Activated naive CD4-positive, alpha-beta T cell (primary cell): ENCODE results near the gene EMILIN3.

Experiments used
- DNase-seq, 4 experiments: peaks; one replicate each; lab custom pipeline; 2025; lab: John Stamatoyannopoulos, UW

The EMILIN3 gene

GRCh38 chr20:41344938-41345728, 21.5 kb downstream of the EMILIN3 start:
- no peak for DNase-seq

- no peak for DNase-seq
Observed at GRCh38 chr20:41344477-41344876, 22.1 kb downstream of the EMILIN3 start.

DNA sequence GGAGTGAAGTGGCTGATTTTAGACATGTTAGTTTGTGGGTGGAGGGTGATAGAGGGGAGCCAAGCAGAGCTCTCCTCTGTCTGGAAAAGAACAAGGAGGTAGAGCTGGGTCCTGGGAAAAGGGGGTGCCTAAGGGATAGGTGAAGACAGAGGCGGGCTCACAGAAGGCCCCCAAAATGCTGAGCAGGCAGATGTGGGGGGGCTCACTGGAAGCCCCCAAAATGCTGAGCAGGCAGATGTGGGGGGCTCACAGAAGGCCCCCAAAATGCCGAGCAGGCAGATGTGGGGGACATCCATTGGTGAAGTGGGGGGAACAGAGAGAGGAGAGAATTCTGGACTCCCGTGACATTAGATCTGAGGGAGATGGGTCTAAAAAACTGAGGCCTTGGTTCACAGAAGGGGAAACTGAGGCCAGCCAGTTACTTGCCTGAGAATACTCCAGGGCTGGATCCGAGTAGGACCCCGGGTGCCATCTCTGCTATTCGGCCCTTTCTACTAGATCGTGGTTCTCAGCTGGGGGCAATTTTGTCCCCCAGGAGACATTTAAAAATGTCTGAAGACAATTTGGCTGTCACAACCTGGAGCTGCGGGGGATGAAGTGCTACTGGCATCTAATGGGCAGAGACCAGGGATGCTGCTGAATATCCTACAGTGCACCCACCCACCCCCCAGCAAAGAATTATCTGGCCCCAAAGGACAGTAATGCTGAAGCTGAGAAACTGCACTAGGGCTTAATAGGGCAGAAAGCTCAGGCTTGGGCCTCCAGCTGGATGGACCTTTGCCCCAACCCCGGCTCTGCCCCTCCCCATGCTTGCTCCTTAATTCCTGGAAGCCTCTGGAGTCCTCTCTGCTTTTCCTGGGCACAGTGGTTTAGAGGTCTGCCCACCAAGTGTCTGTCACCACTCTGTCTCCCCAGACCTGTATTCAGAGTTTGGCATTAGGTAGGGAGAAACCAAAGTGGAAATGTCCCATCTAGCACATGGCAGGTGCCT, 23.8 kb downstream of the EMILIN3 start:
- DNase-seq: no peak

GRCh38 chr20:41340327-41341055, 26.1 kb downstream of the EMILIN3 start, which contains the start of gene LPIN3:
Gene LPIN3 (plus strand): TSS chr20:41340821. CDS start chr20:41345804, 4,983 bp downstream.
- DNase-seq: peak in 1 of 4 experiments; percentile 48

DNA sequence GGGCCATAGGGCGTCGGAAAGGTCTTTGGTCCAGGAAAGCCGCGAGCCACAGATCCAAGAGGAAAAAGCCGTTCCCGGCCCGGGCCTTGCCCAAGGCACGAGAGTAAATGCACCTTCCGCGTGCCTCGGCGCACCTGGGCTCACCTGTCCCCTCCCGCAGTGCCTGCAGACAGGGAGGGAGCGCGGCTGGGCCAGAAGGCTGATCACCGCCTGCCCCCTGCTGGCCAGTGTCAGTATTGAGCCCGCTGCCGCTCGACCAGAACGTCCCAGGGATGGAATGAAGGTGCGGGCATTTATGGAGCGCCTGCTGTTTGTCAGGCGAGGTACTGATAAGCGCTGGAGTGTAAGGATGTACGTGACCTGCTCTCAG, 26.7 kb downstream of the EMILIN3 start:
- DNase-seq: peak; percentile 68 to 86 (median 78)

GRCh38 chr20:41336711-41337492, 29.7 kb downstream of the EMILIN3 start:
- no peak for DNase-seq

GRCh38 chr20:41335591-41335990, 31.0 kb downstream of the EMILIN3 start:
- no peak for DNase-seq

- no peak for DNase-seq
Observed at GRCh38 chr20:41334443-41335421, 31.9 kb downstream of the EMILIN3 start.

GRCh38 chr20:41334036-41334435, 32.6 kb downstream of the EMILIN3 start:
- no peak for DNase-seq

GRCh38 chr20:41331731-41332130, 34.9 kb downstream of the EMILIN3 start:
- DNase-seq: no peak

- DNase-seq: no peak
Observed at GRCh38 chr20:41330941-41331340, 35.7 kb downstream of the EMILIN3 start.

DNA sequence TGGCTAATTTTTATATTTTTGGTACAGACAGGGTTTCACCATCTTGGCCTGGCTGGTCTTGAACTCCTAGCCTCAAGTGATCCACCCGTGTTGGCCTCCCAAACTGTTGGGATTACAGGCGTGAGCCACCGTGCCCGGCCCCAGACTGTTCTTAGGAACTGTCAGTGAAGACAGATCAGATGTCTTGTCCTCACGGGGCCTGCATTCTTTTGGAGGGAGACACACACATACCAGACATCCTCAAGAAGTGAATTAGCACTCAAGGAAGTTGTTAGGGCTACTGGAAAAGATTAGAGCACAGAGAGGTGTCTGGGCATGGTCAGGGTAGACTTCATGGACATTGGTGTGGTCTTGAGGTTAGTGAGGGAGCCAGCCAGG, 36.3 kb downstream of the EMILIN3 start:
- DNase-seq: no peak

DNA sequence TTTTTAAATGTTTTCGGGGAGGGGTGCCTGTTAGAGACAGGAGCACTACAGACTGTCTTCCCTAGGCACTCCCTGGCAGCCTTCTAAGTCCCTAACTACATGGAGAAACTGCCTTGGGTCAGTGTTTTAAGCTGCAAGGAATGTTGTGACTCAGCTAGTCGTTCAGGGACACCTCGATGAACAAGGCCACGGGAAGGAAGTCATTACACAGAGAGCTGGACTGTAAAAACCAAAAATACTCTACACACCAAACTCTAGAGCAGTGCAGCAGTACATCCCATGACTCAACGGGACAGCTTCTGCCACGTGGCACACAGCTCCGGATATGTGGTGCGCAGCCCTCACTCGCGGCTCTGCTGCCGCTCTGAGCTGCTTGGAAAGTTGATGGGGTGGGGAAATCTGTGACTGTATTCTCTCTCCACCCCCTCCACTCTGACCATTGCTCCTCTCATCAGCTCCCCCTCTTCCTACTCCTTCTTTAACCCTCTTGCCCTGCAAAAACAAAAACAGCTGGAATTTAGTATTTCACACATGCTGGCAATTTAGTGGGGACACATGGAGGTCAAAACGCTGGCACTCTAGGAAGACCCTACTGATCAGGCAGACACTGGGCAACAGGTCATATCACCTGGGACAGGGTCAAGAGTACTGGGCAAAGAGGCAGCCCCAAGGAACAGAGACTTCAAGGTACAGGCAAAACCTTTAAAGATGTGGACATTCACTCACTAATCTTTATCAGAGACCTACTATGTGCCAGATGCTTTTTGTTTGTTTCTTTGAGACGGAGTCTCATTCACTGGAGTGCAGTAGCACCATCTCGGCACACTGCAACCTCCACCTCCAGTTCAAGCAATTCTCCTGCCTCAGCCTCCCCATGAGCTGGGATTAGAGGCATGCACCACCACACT, 36.9 kb downstream of the EMILIN3 start:
- peak; percentile 6 to 43 (median 18) for DNase-seq

DNA sequence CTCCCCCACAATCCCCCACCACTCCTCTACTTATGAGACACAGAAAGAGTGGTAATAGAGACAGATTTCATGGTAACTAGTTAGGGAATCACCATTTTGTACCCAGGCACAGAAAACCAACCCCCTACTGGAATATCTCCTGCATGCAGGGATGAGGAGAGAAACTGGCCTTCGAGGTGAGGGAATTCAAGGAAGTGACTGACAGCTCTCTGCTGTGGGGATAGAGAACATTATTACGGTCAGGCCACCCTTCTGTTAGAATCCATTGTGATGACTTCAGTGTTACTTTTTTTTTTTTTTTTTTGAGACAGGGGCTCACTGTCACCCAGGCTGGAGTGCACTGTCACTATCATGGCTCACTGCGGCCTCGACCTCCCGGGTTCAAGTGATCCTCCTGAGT, 39.4 kb downstream of the EMILIN3 start:
- no peak for DNase-seq

DNA sequence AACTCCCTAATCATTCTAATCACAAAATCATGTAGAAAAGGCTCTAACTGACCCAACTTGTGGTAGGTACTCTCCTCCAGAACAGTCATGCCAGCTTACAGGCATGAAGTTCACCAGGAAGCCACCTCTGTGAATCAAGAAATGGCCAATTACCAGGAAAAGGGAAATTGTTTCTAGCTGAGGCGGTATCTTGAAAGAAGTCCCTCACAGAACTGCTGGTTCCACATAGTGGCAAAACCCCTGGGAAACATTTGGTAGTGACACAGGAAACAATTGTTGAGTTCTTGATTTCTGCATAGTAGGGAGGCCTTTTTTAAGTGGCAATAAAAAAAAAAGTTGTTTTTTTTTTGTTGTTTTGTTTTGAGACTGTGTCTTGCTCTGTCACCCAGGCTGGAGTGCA, 45.6 kb downstream of the EMILIN3 start:
- no peak for DNase-seq

- no peak for DNase-seq
Observed at GRCh38 chr20:41320441-41320840, 46.2 kb downstream of the EMILIN3 start.

GRCh38 chr20:41318271-41318649, 48.4 kb downstream of the EMILIN3 start:
- no peak for DNase-seq

- DNase-seq: peak; percentile 81 to 97 (median 88)
Observed at GRCh38 chr20:41317546-41318270, 48.9 kb downstream of the EMILIN3 start, which contains the start of gene ZHX3. Gene ZHX3 (minus strand): TSS chr20:41317731. CDS start chr20:41204916, 112,815 bp downstream.
